Measurements from ENCODE around the gene JAKMIP2. TPM values are rescaled to one million over a fixed set of nuclear protein-coding genes. Genes with fewer than 3 reads are reported as not detected.

Gene JAKMIP2
- total RNA-seq, 2 donors from 2014 or later: 1.2 to 6.3 TPM

DNA sequence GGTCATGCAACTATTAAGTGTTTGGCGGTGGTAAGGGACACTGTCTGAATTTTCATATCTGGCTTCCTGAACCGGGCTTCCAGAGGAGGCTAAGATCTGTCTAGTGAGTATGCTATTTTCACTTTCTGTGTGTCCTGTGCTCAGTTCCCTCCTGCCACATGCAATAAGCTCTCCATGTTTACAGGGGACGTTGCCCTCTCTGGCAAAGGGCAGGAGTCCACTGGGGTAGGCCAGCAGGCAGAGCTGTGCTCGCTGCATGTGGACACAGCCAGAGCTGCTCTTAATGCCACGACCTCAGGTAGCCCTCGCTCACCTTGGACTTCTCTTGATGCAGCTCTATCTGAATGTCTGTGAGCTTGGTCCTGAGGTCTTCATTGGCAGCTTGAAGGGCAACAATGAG, 111.2 kb downstream of the JAKMIP2 start:
- H3K4me3 Mint-ChIP-seq: no peak overlapping the region
- H3K4me1 Mint-ChIP-seq (ENCODE audit: low read depth): no peaks in the 10 kb centered on the region
- no peaks in the 10 kb centered on the region for H3K36me3 Mint-ChIP-seq (ENCODE audit: insufficient read depth in 2 of 2)

DNA sequence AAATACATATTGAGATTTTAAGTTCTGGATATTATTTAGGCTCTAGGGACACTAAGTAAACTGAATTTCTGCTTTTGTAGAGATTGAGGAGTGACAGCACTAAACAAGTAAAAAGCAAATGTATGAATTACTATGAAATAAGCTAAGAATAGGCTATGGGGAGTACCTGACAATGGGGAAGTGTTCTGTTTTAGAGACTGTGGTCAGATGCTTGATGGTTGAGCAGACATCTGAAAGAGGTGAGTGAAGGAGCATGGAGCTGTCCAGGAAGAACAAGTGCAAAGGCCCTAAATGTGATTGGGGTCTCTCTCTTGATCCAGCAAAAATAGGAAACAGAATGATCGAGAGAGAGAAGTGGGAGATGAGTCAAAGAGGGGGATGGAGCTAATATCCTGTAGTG, 111.7 kb downstream of the JAKMIP2 start:
- H3K27ac Mint-ChIP-seq: no peak overlapping the region
- no peaks in the 10 kb centered on the region for H3K27me3 Mint-ChIP-seq (ENCODE audit: low read depth)
- no peak overlapping the region for H3K4me3 Mint-ChIP-seq

More for the DNA sequence above, 111.2 kb downstream of the JAKMIP2 start:
- ATAC-seq (replicated peaks in 1 of 2): no peak
- Mint-ChIP-seq H3K27me3 (ENCODE audit: low read depth) (no peaks in the 10 kb centered on the region), H3K27ac (no peak overlapping the region), H3K9me3 (no peaks in the 10 kb centered on the region)
- DNase-seq: no peak

GRCh38 chr5:147669169-147669869, 113.2 kb downstream of the JAKMIP2 start:
- H3K4me3 Mint-ChIP-seq: no peak overlapping the region
- H3K36me3 Mint-ChIP-seq (ENCODE audit: insufficient read depth in 2 of 2): no peaks in the 10 kb centered on the region
- no peak overlapping the region for H3K27ac Mint-ChIP-seq
- DNase-seq: no peak
- no peaks in the 10 kb centered on the region for H3K9me3 Mint-ChIP-seq
- ATAC-seq (replicated peaks in 1 of 2): no peak
- H3K4me1 Mint-ChIP-seq (ENCODE audit: low read depth): no peaks in the 10 kb centered on the region
- H3K27me3 Mint-ChIP-seq (ENCODE audit: low read depth): no peaks in the 10 kb centered on the region

More for the DNA sequence above, 111.7 kb downstream of the JAKMIP2 start:
- ATAC-seq (replicated peaks in 1 of 2): no peak
- DNase-seq: no peak
- Mint-ChIP-seq H3K9me3 (no peaks in the 10 kb centered on the region), H3K36me3 (ENCODE audit: insufficient read depth in 2 of 2) (no peaks in the 10 kb centered on the region), H3K4me1 (ENCODE audit: low read depth) (no peaks in the 10 kb centered on the region)

DNA sequence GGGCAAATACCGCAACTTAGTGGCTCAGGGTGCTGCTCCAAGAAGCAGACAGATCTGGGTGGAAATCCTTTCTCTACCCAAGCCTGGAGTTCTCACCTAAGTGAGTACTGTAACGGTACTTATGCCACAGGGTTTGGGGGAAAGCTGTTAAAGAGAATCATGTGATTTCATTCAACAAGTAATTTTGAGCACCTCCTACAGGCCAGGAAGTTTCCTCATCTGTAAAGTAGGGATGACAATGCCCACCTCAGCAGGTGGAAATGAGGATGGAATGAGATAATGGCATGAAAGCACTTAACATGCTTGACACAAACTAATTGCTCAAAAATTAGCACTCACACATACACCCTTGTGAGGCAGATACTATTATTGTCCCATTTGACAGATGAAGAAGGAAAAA, 114.1 kb downstream of the JAKMIP2 start:
- no peaks in the 10 kb centered on the region for H3K9me3 Mint-ChIP-seq
- ATAC-seq (replicated peaks in 1 of 2): no peak
- H3K4me3 Mint-ChIP-seq: no peak overlapping the region
- no peak overlapping the region for H3K27ac Mint-ChIP-seq
- DNase-seq: no peak
- H3K4me1 Mint-ChIP-seq (ENCODE audit: low read depth): no peaks in the 10 kb centered on the region
- no peaks in the 10 kb centered on the region for H3K36me3 Mint-ChIP-seq (ENCODE audit: insufficient read depth in 2 of 2)
- no peaks in the 10 kb centered on the region for H3K27me3 Mint-ChIP-seq (ENCODE audit: low read depth)

GRCh38 chr5:147667363-147667762, 115.2 kb downstream of the JAKMIP2 start:
- ATAC-seq (replicated peaks in 1 of 2): no peak
- Mint-ChIP-seq H3K4me3 (no peak overlapping the region), H3K36me3 (ENCODE audit: insufficient read depth in 2 of 2) (no peaks in the 10 kb centered on the region), H3K27ac (no peak overlapping the region), H3K4me1 (ENCODE audit: low read depth) (no peaks in the 10 kb centered on the region), H3K9me3 (no peaks in the 10 kb centered on the region), H3K27me3 (ENCODE audit: low read depth) (no peaks in the 10 kb centered on the region)
- no peak for DNase-seq

DNA sequence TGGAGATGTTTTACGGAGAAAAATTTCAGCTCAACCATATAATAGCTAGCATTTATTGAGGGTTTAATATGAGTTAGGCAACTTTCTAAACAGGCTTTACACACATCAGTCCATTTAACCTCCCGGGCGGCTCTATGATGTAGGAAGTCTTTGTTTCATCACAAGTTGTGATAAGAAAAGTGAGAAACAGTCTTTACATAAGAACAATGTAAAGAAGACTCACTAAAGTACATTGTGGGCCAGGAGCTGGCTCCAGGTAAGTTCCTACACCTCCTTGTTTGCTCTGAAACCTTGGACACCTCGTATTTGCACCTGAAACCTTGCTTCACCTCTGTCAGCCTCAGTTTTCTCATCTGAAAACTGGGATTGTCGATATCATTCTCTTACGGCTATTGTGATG, 116.1 kb downstream of the JAKMIP2 start:
- Mint-ChIP-seq H3K27ac (no peak overlapping the region), H3K9me3 (no peaks in the 10 kb centered on the region), H3K4me3 (no peak overlapping the region), H3K4me1 (ENCODE audit: low read depth) (no peaks in the 10 kb centered on the region), H3K27me3 (ENCODE audit: low read depth) (no peaks in the 10 kb centered on the region), H3K36me3 (ENCODE audit: insufficient read depth in 2 of 2) (no peaks in the 10 kb centered on the region)
- DNase-seq (no peak), ATAC-seq (replicated peaks in 1 of 2) (no peak)

DNA sequence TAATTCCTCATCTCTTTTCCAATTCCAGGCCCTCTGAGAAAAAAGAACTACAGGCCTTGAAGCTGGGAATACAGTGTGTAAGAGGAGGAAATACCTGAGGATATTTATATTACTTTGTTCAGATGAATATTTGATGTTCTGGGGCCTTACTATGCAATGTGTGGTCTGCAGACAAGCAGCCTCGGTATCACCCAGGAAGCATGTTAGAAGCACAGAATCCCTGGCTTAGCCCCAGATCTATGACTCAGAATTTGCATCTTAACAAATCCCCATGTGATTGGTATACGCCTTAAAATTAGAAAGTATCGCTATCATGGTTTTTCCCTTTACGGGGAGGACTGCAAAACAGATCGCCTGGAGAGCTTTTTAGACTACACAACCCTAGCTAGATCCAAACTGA, 121.0 kb downstream of the JAKMIP2 start:
- Mint-ChIP-seq H3K4me3 (no peak overlapping the region), H3K4me1 (ENCODE audit: low read depth) (no peaks in the 10 kb centered on the region), H3K27me3 (ENCODE audit: low read depth) (no peaks in the 10 kb centered on the region), H3K27ac (no peak overlapping the region), H3K36me3 (ENCODE audit: insufficient read depth in 2 of 2) (peaks cover 0 to 2% of the 10 kb centered on the region in 2 donors), H3K9me3 (peaks cover 0 to 5% of the 10 kb centered on the region in 2 donors)
- ATAC-seq (replicated peaks in 1 of 2): no peak
- no peak for DNase-seq

- no peak overlapping the region for H3K4me3 Mint-ChIP-seq
- no peaks in the 10 kb centered on the region for H3K4me1 Mint-ChIP-seq (ENCODE audit: low read depth)
- no peak for ATAC-seq (replicated peaks in 1 of 2)
- no peak overlapping the region for H3K27ac Mint-ChIP-seq
- H3K36me3 Mint-ChIP-seq (ENCODE audit: insufficient read depth in 2 of 2): peaks cover 0 to 7% of the 10 kb centered on the region in 2 donors
- H3K27me3 Mint-ChIP-seq (ENCODE audit: low read depth): no peaks in the 10 kb centered on the region
- H3K9me3 Mint-ChIP-seq: peaks cover 4 to 9% of the 10 kb centered on the region in 2 donors
- no peak for DNase-seq
Observed at GRCh38 chr5:147659166-147659929, 123.2 kb downstream of the JAKMIP2 start.

DNA sequence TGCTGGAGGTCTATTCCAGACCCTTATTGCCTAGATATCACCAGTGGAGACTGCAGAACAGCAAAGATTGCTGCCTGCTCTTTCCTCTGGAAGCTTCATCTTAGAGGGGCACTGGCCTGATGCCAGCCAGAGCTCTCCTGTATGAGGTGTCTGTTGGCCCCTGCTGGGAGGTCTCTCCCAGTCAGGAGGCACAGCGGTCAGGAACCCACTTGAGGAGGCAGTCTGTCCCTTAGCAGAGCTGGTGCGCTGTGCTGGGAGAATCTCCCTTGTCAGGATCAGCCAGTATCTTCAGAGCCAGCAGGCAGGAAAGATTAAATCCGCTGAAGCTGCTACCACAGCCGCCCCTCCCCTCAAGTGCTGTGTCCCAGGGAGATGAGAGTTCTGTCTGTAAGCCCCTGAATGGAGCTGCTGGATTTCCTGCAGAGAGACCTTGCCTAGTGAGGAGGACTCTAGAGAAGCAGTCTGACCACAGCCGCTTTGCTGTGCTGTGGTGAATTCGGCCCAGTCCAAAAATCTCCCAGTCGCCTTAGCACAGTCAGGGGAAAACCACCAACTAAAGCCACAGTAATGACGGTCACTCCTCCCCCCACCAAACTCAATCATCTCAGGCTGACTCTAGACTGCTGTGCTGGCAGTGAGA, 124.1 kb downstream of the JAKMIP2 start:
- ATAC-seq (replicated peaks in 1 of 2): peak in 1 of 2 donors; percentile 17
- Mint-ChIP-seq H3K27me3 (ENCODE audit: low read depth) (no peaks in the 10 kb centered on the region), H3K36me3 (ENCODE audit: insufficient read depth in 2 of 2) (peaks cover 0 to 7% of the 10 kb centered on the region in 2 donors), H3K27ac (no peak overlapping the region), H3K9me3 (peaks cover 4 to 12% of the 10 kb centered on the region in 2 donors), H3K4me3 (no peak overlapping the region), H3K4me1 (ENCODE audit: low read depth) (no peaks in the 10 kb centered on the region)
- DNase-seq: no peak

GRCh38 chr5:147648597-147648996, 133.9 kb downstream of the JAKMIP2 start:
- no peaks in the 10 kb centered on the region for H3K27me3 Mint-ChIP-seq (ENCODE audit: low read depth)
- peaks cover 0 to 3% of the 10 kb centered on the region in 2 donors for H3K9me3 Mint-ChIP-seq
- no peak overlapping the region for H3K4me3 Mint-ChIP-seq
- no peaks in the 10 kb centered on the region for H3K4me1 Mint-ChIP-seq (ENCODE audit: low read depth)
- ATAC-seq (replicated peaks in 1 of 2): no peak
- no peak overlapping the region for H3K27ac Mint-ChIP-seq
- H3K36me3 Mint-ChIP-seq (ENCODE audit: insufficient read depth in 2 of 2): no peaks in the 10 kb centered on the region
- no peak for DNase-seq

DNA sequence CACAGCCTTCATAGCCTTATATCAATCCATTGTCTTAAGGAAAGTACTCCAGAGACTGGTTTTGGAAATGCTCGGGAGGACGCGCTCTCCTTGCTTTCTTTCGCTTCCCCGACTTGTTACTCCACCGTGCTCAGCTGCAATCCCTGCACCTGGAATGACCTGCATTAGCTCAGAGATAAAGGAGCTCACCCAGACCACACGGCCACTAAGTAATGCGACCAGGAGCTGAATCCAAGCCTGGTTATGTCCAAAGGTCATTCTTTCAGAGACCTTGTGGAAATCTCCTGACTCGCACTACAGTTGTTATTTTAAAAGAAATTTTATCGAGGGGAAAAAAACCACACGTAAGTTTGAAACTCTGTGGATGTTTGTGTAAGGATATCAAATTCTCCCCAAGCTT, 137.3 kb downstream of the JAKMIP2 start:
- Mint-ChIP-seq H3K4me1 (ENCODE audit: low read depth) (no peaks in the 10 kb centered on the region), H3K36me3 (ENCODE audit: insufficient read depth in 2 of 2) (no peaks in the 10 kb centered on the region), H3K4me3 (no peak overlapping the region), H3K27me3 (ENCODE audit: low read depth) (no peaks in the 10 kb centered on the region), H3K9me3 (no peaks in the 10 kb centered on the region), H3K27ac (no peak overlapping the region)
- DNase-seq (no peak), ATAC-seq (replicated peaks in 1 of 2) (no peak)

DNA sequence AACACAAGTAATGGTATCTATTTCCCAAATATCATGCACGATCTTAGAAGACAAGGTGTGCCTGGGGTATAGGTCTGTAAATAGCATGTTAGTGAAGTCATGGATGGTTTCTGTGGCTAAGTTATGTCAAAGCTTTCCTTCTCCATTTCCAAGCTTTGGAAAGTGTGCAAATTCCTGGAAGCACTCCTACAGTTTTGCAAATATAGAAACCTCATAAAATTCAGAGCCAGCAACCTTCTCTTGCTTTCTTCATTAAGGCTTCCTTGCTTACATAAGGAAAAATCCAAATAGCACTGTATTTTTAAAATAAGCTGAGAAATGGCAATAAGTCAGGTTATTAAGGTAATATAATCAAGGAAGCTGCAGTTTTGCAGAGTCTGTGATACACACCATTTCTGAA, 138.1 kb downstream of the JAKMIP2 start:
- DNase-seq: no peak

GRCh38 chr5:147643142-147643541, 139.4 kb downstream of the JAKMIP2 start:
- ATAC-seq (replicated peaks in 1 of 2): no peak
- no peaks in the 10 kb centered on the region for H3K36me3 Mint-ChIP-seq (ENCODE audit: insufficient read depth in 2 of 2)
- H3K4me1 Mint-ChIP-seq (ENCODE audit: low read depth): no peaks in the 10 kb centered on the region
- DNase-seq: no peak
- H3K27me3 Mint-ChIP-seq (ENCODE audit: low read depth): no peaks in the 10 kb centered on the region
- H3K4me3 Mint-ChIP-seq: no peak overlapping the region
- H3K9me3 Mint-ChIP-seq: no peaks in the 10 kb centered on the region
- H3K27ac Mint-ChIP-seq: no peak overlapping the region

More for the DNA sequence above, 138.1 kb downstream of the JAKMIP2 start:
- Mint-ChIP-seq H3K36me3 (ENCODE audit: insufficient read depth in 2 of 2) (no peaks in the 10 kb centered on the region), H3K4me3 (no peak overlapping the region), H3K27me3 (ENCODE audit: low read depth) (no peaks in the 10 kb centered on the region), H3K4me1 (ENCODE audit: low read depth) (no peaks in the 10 kb centered on the region), H3K9me3 (no peaks in the 10 kb centered on the region), H3K27ac (no peak overlapping the region)
- no peak for ATAC-seq (replicated peaks in 1 of 2)
